ENCODE data around the gene PLXNA4.

- no peak for TF ChIP-seq CTCF (IDR thresholded peaks at IDR 0.05)
- TF ChIP-seq POLR2A (IDR thresholded peaks at IDR 0.05) = no peak
These were observed 24.8 kb downstream of the PLXNA4 start for GRCh38 chr7:132551439-132551838.

Measured in body of pancreas (tissue), 4 donors.